Gastroesophageal sphincter (tissue), 3 donors: ENCODE results near the gene TMCO2.

Experiments used
- CTCF ChIP-seq, 4 experiments: fragments of 200-600 bp in 2 of 4; fragments of 450-650 bp in 2 of 4; sonication (generic) in 1 of 4; IDR thresholded peaks; one replicate each; pipeline ENCODE4 v1.5.1; 2017 to 2019; ENCODE audit warnings: antibody characterized with exemption in 4 of 4, mild to moderate bottlenecking in 2 of 4, moderate library complexity in 2 of 4
- POLR2A ChIP-seq, 2 donors: fragments of 450-650 bp; IDR thresholded peaks; one replicate each; pipeline ENCODE4 v1.6.1; 2017; ENCODE audit warnings: antibody characterized with exemption in 2 of 2, mild to moderate bottlenecking in 2 of 2, moderate library complexity in 1 of 2

- TF ChIP-seq POLR2A (IDR thresholded peaks at IDR 0.05) (no peak), CTCF (IDR thresholded peaks at IDR 0.05) (no peak)
Measured at GRCh38 chr1:40247655-40248054, at the start of gene TMCO2.
